ENCODE data around the gene APOE. TPM values are rescaled to one million over a fixed set of nuclear protein-coding genes. Genes with fewer than 3 reads are reported as not detected.
A peak's percentile ranks its signal among the peaks of the same experiment; 100 is the strongest.

APOE gene
- total RNA-seq, 1 donor from 2014 or later = not detected

- TF ChIP-seq CTCF (IDR thresholded peaks at IDR 0.05) = no peak
- Mint-ChIP-seq H3K27ac (no peak overlapping the region), H3K9me3 (no peaks in the 10 kb centered on the region), H3K27me3 (peaks cover 7% of the 10 kb centered on the region), H3K36me3 (ENCODE audit: low read depth) (no peaks in the 10 kb centered on the region), H3K4me3 (no peak overlapping the region), H3K4me1 (peaks cover 6% of the 10 kb centered on the region)
- no peak for DNase-seq
- no peak for ATAC-seq (ENCODE audit: low read depth)
- intact Hi-C loops (cut with micrococcal nuclease) = no loop called here
- ChIA-PET POLR2A (interaction anchor here (0.6 kb wide), 1 partner anchor 700 kb away, joined by 3 read pairs; no protein-coding TSS in a partner anchor), CTCF (no interaction called here)
Measured at GRCh38 chr19:44931541-44931940, 25.9 kb downstream of the APOE start.

GRCh38 chr19:44939668-44940067 is 34.1 kb downstream of the APOE start:
- CTCF ChIA-PET = no interaction called here
- peaks cover 14% of the 10 kb centered on the region for H3K4me1 Mint-ChIP-seq
- POLR2A ChIA-PET = no interaction called here
- DNase-seq (no peak), ATAC-seq (ENCODE audit: low read depth) (no peak)
- no peaks in the 10 kb centered on the region for H3K27me3 Mint-ChIP-seq
- H3K36me3 Mint-ChIP-seq (ENCODE audit: low read depth) = no peaks in the 10 kb centered on the region
- H3K27ac Mint-ChIP-seq = no peak overlapping the region
- no peak for TF ChIP-seq CTCF (IDR thresholded peaks at IDR 0.05)
- no peak overlapping the region for H3K4me3 Mint-ChIP-seq
- no peaks in the 10 kb centered on the region for H3K9me3 Mint-ChIP-seq
- intact Hi-C loops (cut with micrococcal nuclease) = no loop called here

- Mint-ChIP-seq H3K9me3 (no peaks in the 10 kb centered on the region), H3K4me1 (peaks cover 14% of the 10 kb centered on the region), H3K4me3 (no peak within 1 kb of the TSS), H3K36me3 (ENCODE audit: low read depth) (no peaks in the 10 kb centered on the region), H3K27ac (no peak within 1 kb of the TSS), H3K27me3 (no peaks in the 10 kb centered on the region)
- no peak for DNase-seq
- no peak for TF ChIP-seq CTCF (IDR thresholded peaks at IDR 0.05)
- intact Hi-C loops (cut with micrococcal nuclease) = no loop called here
- ChIA-PET POLR2A (no interaction called here), CTCF (no interaction called here)
- no peak for ATAC-seq (ENCODE audit: low read depth)
Measured at GRCh38 chr19:44942067-44942571, 36.5 kb downstream of the APOE start, which contains the start of gene APOC4. Gene APOC4 (plus strand): TSS chr19:44942237. CDS start chr19:44942278, 41 bp downstream.

GRCh38 chr19:44943801-44944249 is 38.2 kb downstream of the APOE start:
- TF ChIP-seq CTCF (IDR thresholded peaks at IDR 0.05) = no peak
- intact Hi-C loops (cut with micrococcal nuclease) = loop anchor here (1.0 kb wide), 1 partner anchor 10 kb away; no protein-coding TSS in a partner anchor
- no peaks in the 10 kb centered on the region for H3K36me3 Mint-ChIP-seq (ENCODE audit: low read depth)
- H3K27ac Mint-ChIP-seq = peak overlapping the region; percentile 81
- H3K4me1 Mint-ChIP-seq = peaks cover 14% of the 10 kb centered on the region
- H3K27me3 Mint-ChIP-seq = no peaks in the 10 kb centered on the region
- no peaks in the 10 kb centered on the region for H3K9me3 Mint-ChIP-seq
- ATAC-seq (ENCODE audit: low read depth) (peak; percentile 94), DNase-seq (peak; percentile 34)
- ChIA-PET CTCF (no interaction called here), POLR2A (interaction anchor here (0.6 to 1.5 kb wide), 5 partner anchors 10 to 1369 kb away, joined by 3 to 9 read pairs (median 3); partner anchors contain the start of gene XRCC1)
- peak overlapping the region; percentile 44 for H3K4me3 Mint-ChIP-seq

- Mint-ChIP-seq H3K4me3 (no peak overlapping the region), H3K9me3 (no peaks in the 10 kb centered on the region), H3K27ac (no peak overlapping the region), H3K4me1 (peaks cover 13% of the 10 kb centered on the region), H3K36me3 (ENCODE audit: low read depth) (peaks cover 6% of the 10 kb centered on the region), H3K27me3 (no peaks in the 10 kb centered on the region)
- DNase-seq (no peak), ATAC-seq (ENCODE audit: low read depth) (no peak)
- ChIA-PET CTCF (no interaction called here), POLR2A (no interaction called here)
- TF ChIP-seq CTCF (IDR thresholded peaks at IDR 0.05) = no peak
- intact Hi-C loops (cut with micrococcal nuclease) = no loop called here
Measured at GRCh38 chr19:44947041-44947581, 41.5 kb downstream of the APOE start.
